ENCODE measurements around the gene ZBTB17.

ZBTB17 gene

DNA sequence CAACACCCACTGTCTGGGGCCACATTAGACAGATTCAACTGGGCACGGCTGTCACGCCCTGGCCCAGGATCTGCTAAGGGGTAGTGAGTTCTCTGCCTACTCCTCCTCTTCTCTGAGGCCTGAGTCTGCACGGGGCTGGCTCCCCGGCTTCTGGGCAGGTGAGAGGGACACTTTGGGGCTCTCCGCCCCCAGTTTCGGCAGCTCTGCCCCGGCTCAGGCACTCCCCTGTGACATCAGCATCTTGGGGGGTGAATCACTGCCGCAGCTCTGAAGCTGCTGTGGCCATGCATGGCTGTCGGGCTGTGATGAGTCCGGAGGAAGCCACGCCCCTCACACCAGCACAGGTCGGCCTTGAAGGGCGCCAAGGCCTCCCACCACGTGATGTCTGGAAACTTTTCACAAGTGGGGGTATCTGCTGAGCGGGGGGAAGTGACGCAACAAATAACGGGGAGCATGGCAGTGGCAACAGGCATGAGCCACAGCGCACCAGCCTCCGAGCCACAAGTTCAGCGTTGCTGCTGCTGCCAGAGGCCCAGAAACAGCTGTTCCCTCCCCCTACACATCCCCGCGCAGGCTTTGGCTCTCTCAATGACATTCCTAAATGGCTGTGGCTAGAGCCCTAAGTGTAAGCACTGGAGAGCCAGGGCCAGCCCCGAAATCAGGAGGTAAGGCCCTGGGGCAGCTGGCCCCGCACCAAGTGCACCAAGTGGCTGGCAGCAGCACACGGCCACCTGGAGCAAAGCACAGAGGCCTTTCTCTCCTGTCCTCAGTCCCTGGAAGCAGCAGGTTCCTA, 26.3 kb downstream of the ZBTB17 start:
- TF ChIP-seq CTCF (IDR thresholded peaks at IDR 0.05; ENCODE audit: low read depth, low read length) = no peak
- DNase-seq (ENCODE audit: extremely low read depth, low read depth) = peak; percentile 87

DNA sequence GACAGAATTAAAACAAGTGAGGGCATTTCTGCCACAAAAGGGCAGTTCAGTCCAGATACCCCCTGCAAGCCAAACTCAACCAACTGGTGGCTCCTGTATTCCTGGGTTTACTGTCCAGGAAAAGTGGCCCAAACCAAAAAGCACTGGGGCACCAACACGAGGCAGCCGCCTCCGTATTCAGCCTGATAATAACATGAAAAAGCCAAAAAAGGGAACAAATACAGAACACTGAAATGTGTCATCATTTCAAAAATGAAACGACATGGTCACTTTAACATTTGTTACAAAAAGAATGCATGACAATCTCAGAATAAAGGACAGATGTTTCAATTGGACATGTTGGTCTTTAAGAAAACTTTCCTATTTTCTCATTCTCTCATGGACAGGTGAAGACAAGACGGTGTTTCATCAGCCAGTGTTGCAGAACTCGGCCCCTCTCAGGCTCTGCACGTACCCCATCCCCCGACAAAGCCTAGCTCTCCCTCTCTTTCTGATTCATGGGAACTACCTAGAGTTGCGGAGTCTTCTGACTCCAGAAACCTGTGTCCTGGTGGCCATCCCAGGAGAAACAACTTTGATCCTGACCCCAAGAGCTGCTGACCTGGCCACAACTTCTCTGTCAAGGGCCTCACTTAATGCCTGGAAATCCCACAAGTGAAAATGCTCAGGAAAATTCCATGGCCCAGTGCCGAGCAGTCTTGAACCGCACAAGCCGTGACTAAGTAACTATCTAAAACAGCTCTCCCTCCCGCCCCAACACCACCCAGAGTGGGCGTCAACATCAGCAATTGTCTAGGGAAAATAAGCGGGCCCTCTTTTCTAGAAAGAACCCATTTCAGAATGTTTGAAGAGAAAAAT, 27.1 kb downstream of the ZBTB17 start:
- TF ChIP-seq CTCF (IDR thresholded peaks at IDR 0.05; ENCODE audit: low read depth, low read length) = no peak; the same call in 1 of the 2 replicates
- DNase-seq (ENCODE audit: extremely low read depth, low read depth) = peak; percentile 83

- DNase-seq (ENCODE audit: extremely low read depth, low read depth) = no peak
- no peak for TF ChIP-seq CTCF (IDR thresholded peaks at IDR 0.05; ENCODE audit: low read depth, low read length)
Observed at GRCh38 chr1:15948091-15948591, 27.8 kb downstream of the ZBTB17 start.

GRCh38 chr1:15947382-15948090, 28.4 kb downstream of the ZBTB17 start:
- TF ChIP-seq CTCF (IDR thresholded peaks at IDR 0.05; ENCODE audit: low read depth, low read length) = no peak
- no peak for DNase-seq (ENCODE audit: extremely low read depth, low read depth)

DNA sequence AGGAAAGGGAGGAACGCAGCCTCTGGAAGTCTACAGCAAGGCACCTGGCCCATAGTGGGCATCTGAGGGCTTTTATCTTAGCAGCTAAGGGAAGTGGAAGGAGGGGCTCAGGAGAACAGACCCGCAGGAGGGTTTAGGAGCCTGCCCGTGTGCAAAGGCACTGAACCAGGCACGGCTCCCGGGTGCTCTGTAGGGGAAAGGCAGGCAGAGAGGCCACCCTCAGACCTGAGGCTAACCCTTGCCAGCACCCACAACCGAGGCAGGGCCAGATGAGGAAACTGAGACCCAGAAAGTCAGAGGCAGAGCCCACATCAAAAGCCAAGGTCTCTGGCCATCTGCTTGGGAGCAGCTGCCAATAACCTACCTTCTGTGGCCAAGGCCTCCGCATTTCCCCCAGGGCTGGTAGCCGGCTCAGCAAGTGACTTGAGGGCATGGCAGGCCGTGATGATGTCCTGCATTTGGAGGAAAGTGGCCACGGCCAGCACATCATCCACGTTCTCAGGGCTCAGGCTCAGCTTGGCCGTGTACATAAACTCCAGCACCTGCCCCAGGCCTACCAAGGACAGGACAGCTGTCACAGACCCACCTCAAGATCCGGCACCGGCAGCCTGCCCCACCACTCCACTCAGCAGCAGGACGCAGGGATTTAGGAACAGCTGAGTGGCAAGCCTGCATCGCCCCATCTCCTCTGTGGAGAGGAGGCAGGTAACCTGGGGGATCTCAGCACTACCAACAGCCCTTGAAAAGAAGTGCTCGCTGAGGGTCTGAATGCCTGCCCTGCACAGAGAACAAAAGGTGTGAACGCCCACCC, 29.1 kb downstream of the ZBTB17 start:
- no peak for TF ChIP-seq CTCF (IDR thresholded peaks at IDR 0.05; ENCODE audit: low read depth, low read length)

DNA sequence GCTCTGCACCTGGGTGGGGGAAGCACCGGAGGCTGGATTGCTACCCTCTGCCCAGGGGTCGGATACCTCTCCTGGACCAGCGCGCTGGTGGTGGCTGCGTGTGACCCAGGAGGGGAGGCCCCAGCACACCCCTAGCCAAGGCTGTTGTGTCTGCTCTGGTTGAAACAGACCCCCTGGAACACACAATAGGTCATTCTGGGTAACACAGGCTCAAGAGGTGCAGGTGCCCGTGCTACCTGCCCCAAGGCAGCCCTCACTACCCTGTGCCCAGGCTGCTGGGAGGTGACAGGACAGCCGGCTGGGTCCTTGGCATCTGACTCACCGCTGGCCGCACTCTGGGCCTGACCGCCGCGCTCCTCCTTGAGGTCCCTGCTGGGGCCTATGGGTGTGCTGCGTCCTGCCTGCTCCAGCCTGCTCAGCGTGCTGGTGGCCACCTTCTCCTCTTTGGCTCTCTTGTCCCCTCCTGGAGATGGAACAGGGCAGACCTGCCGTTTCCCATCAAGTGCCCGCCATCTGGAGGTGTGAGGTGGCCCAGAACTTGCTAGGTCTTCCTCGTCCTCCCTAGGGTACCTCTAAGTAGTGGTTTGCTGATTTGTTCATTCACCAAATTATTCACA, 30.0 kb downstream of the ZBTB17 start:
- no peak for TF ChIP-seq CTCF (IDR thresholded peaks at IDR 0.05; ENCODE audit: low read depth, low read length)
- DNase-seq (ENCODE audit: extremely low read depth, low read depth) = no peak

More for the DNA sequence above, 29.1 kb downstream of the ZBTB17 start:
- no peak for DNase-seq (ENCODE audit: extremely low read depth, low read depth)

Data from AG09319 (cell line).